GM18951 (cell line): ENCODE measurements around the gene UGT1A4.

ENCODE experiments used
- POLR2A ChIP-seq: IDR thresholded peaks from 4 replicates; pipeline ENCODE4 v1.6.1; 2011; ENCODE audit warnings: mild to moderate bottlenecking; ENCODE audit not compliant: insufficient read length, insufficient read depth; ENCODE audit errors: extremely low read depth
- in situ Hi-C: fragments of 300-500 bp; cut with MboI; formaldehyde crosslinking; loops from one replicate; pipeline ENCODE4 v1.12.0; 2022; ENCODE audit warnings: low sequenced_read_pairs, mixed read lengths, inconsistent platforms; ENCODE audit not compliant: unreplicated experiment

Gene UGT1A4

GRCh38 chr2:233807215-233807865 lies 88.8 kb downstream of the UGT1A4 start:
- in situ Hi-C loops, result loop anchor here (10.0 kb wide), 1 partner anchor 343 kb away; no protein-coding TSS in a partner anchor
- TF ChIP-seq POLR2A, result no peak

GRCh38 chr2:233807966-233808935 lies 89.7 kb downstream of the UGT1A4 start:
- TF ChIP-seq POLR2A, result no peak
- in situ Hi-C loops, result loop anchor here (10.0 kb wide), 1 partner anchor 343 kb away; no protein-coding TSS in a partner anchor

DNA sequence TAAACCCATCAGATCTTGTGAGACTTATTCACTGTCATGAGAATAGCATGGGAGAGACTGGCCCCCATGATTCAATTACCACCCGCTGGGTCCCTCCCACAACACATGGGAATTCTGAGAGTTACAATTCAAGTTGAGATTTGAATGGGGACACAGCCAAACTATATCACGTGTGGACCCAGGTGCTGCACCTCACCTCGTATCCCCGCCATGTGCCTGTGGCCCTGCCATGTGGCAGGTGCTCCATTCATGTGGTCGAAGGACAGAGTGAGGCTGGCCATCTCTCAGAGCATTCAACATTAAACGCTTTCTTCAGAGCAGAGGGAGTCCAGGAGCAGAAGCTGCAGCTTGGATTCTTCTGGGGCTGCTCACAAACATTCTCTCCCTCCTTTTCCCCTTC lies 91.8 kb downstream of the UGT1A4 start:
- in situ Hi-C loops, result no loop called here
- TF ChIP-seq POLR2A, result no peak

DNA sequence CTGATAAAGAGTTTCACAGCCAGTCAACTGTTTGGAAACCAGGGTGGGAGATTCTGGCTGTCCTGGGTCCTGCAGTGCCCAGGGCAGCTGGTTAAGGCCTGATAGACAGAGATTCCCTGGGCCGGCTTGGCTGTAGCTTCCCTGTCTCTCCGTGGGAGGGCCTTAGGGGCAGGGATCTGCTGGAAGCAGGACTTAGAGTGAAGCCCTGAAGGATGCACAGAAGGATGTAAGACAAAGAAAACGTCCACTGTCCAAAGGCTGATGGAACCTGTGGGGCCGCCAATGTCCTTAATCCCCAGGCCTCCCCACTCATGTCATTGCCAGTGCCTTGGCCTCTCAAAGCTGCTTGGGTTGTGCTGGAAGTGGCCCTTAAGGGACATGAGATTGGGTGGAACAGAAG lies 92.6 kb downstream of the UGT1A4 start:
- no peak for TF ChIP-seq POLR2A
- in situ Hi-C loops, result no loop called here

DNA sequence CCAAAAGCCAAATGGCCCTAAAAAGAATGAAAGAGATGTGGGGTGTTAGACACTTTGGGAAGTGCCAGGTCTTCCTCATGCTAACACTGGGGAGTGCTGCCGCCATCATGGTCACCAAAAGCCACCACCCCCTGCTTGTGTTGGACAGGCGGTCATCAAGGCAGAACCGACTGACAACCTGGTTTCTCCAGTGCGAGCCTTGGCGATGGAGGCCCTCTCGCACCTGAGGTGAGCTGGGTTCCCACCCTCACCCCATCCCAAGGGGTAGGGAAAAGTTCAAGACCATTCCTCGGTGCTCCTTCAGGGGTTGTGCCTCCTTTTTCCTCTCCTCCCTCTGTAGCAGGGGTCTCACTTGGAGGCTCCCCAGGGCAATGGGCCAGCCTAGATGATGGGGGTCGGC lies 93.2 kb downstream of the UGT1A4 start:
- TF ChIP-seq POLR2A, result no peak
- in situ Hi-C loops, result no loop called here

DNA sequence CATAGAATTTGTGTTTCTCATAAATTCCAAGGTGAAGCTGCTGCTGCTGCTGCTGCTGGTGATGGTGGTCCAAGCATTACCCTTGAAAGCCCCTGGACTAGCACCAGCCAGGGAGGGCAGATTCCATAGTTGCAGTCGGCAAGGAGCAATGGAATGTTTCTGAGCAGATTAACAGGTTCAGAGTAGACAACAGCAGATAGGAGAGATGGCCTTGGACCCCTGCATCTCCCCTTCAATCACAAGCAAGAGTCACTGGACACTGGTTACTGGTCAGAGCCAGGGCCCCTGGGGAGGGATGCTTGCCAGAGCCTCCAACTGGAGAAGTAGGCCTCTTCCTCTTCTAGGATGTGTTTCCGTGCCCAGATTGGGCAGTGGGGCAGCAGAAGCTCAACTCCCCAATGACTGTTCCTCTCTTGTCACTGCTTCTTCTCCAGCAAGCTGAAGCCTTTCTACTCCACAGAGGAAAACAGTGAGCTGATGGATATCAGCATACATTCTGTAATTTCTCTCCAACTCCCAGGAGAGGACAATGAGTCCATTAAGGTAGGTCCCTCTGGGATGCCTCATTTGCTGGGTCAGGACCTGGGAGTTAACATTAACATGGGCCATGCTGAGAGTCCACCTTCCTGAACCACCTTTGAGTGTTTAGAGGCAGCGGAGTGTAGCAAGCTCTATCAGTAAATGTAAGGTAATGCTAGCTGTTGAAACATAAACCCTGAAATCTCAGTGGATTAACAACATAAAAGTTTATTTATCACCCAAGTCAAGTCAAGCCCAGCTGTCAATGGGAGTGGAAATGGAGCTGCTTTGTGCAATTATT lies 94.9 kb downstream of the UGT1A4 start:
- in situ Hi-C loops, result no loop called here
- TF ChIP-seq POLR2A, result no peak

DNA sequence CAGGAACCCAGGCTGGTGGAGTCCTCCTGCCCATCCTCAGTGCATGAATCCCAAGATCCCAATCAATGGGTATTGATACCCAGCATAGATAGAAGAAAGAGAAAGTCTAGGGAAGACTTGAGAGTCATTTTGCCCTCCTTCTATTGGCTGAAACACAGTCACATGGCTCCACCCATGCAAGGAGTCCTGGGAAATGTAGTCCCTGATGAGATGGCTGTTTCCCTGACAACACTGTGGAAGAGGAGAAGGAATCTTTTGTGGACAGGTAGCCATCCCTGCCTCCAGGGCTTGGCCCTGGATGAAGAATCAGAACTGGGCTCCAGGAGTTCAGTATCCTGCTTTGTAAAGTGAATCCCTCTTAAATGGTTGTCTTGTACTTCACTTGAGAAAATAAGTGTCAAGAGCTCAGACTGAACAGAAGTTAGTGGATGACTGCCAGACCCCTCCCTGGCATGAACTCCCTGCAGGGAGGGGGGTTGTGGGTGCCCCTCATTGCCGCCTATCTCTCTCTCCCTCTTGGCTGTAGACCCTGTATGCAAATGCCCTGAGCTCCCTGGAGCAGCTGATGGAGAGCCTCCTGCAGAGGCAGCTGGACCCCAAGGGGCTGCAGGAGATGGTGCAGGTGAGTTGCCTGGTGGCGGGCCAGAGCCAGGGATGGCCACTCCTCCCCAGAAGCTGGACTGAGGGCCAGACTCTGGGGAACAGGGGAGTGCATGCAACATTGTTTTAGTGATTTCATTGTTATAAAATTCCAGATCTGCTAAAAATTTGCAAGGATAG lies 95.7 kb downstream of the UGT1A4 start:
- in situ Hi-C loops, result no loop called here

GRCh38 chr2:233815861-233816260 lies 97.3 kb downstream of the UGT1A4 start:
- no peak for TF ChIP-seq POLR2A
- in situ Hi-C loops, result no loop called here

More for the DNA sequence above, 95.7 kb downstream of the UGT1A4 start:
- TF ChIP-seq POLR2A, result no peak

DNA sequence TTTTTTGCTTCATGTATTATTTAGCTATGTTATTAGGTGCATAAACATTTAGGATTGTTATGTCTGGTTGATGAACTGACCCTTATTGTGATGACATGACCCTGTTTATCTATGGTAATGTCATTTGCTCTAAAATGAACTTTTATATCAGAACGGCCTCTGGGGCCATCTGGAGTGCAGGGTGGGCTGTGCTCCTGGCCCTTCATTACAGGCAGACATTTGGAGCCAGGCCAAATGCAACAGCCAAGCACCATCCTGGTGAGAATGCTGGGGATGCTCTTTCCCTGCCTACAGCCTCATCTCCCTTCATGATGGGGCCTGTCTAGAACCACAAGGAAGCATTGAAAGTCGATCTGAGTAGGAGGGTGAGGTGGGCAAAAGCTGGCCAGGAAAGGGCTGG lies 97.8 kb downstream of the UGT1A4 start:
- TF ChIP-seq POLR2A, result no peak
- in situ Hi-C loops, result no loop called here

DNA sequence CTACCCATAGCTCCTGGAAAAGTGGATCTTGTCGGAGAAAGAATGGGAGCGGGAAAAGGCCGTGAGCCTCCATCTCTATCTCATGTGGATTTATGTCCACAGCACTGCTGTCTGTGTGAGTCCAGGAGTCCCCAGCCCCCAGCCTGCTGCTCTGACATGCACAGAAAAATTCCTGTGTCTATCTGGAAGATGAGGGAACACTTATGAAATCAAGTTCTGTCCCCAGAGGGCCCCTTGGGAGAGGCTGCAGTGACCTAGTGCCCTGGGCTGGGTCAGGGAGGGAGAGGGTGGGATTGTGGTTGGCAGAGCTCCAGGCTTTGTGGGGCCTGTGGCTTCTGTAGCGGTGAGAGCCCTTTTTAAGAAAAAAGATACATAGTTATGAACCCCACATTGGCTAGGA lies 98.2 kb downstream of the UGT1A4 start:
- in situ Hi-C loops, result no loop called here
- TF ChIP-seq POLR2A, result no peak

GRCh38 chr2:233817361-233817911 lies 98.9 kb downstream of the UGT1A4 start:
- in situ Hi-C loops, result no loop called here
- TF ChIP-seq POLR2A, result no peak

- no peak for TF ChIP-seq POLR2A
Measured at GRCh38 chr2:233817995-233818638, 99.6 kb downstream of the UGT1A4 start.

More at GRCh38 chr2:233817995-233818638, 99.6 kb downstream of the UGT1A4 start:
- in situ Hi-C loops, result no loop called here
